DLD1 (cell line): ENCODE results near the gene ZC3HAV1.
"Not testable (repeated sequence)": the region's sequence is repeated elsewhere in the genome, so short reads cannot be mapped to it uniquely, and the experiment has no call there.

ENCODE experiments used
- in situ Hi-C: cut with HindIII; loops from 2 replicates; pipeline ENCODE4 v1.10.0; 2017; ENCODE audit warnings: low sequenced_read_pairs

ZC3HAV1 gene

DNA sequence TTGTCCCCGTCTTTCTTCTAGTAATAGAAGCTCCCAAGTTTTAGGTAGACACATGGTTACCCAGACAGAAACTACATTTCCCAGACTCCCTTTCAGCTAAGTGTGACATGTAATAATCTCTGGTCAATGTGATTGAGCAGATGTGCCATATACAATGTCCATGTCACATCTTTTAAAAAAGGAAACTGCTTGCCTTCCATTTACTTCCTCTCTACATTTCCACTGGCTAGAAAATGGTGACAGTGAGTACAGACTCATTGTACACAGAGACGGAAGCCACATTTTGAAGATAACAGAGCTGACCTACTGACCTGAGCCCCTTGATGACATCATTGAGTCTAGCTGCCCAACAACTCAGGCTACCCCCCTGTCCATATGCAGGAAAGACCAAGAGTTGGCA lies 21.3 kb downstream of the ZC3HAV1 start:
- in situ Hi-C loops: no loop called here

- in situ Hi-C loops: no loop called here
Observed at GRCh38 chr7:139087212-139087611, 22.3 kb downstream of the ZC3HAV1 start.

GRCh38 chr7:139086454-139086853 lies 23.1 kb downstream of the ZC3HAV1 start:
- in situ Hi-C loops: no loop called here

- in situ Hi-C loops: no loop called here
Observed at GRCh38 chr7:139084709-139085108, 24.8 kb downstream of the ZC3HAV1 start.

- in situ Hi-C loops: no loop called here
Observed at GRCh38 chr7:139081584-139081983, 27.9 kb downstream of the ZC3HAV1 start.

- in situ Hi-C loops: no loop called here
Observed at GRCh38 chr7:139080905-139081304, 28.6 kb downstream of the ZC3HAV1 start.

DNA sequence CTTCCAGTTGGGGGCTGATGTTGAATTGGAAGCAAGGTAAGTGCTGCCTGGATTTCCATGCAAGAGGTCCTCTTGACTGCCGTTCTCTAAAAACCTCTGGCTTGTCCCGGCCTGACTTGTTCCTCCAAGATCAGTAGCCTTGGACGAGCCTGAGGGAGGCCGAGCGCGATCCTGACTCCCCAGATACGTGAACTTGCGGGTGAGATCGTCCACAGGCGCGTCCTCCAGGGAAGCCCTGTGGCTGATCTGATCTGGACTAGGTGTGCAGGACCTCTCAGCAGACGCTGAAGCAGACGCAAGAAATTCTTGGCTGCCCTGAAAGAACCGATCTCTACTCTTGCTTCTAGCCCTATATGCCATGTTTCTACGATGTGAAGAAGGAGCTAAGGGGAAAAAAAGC lies 29.7 kb downstream of the ZC3HAV1 start:
- in situ Hi-C loops: no loop called here

GRCh38 chr7:139078911-139079310 lies 30.6 kb downstream of the ZC3HAV1 start:
- in situ Hi-C loops: no loop called here

DNA sequence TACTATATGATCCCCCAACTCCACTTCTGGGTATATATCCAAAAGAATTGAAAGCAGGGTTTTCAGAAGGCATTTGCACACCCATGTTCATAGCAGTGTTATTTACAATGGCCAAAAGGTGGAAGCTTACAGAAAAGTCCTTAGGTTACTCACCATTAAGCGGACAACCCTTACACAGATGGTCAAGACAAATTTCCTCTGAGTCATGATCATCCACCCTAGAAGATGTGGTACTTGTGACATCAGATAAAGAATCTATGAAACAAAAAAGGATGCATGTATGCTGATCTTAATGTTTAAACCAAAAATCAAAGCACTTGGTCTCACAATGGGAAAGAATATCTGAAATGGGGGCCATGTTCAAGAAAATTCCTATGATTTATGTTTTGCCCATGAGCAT lies 31.1 kb downstream of the ZC3HAV1 start:
- in situ Hi-C loops: no loop called here

DNA sequence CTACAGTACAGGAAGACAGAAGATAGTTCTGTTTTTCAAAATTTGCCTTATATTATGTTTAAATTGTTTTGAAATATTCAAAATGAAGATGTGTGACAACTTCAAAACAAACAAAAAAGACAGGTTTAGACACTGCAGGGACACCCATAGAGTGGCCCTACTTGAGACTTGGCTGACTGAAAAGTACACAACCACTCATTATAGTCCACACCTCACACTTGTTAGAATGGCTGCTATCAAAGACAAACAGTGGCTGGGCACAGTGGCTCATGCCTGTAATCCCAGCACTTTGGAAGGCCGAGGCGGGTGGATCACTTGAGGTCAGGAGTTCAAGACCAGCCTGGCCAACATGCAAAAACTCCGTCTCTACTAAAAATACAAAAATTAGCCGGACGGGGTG lies 31.8 kb downstream of the ZC3HAV1 start:
- in situ Hi-C loops: not testable (repeated sequence)

- in situ Hi-C loops: no loop called here
Observed at GRCh38 chr7:139075871-139076686, 33.4 kb downstream of the ZC3HAV1 start.

DNA sequence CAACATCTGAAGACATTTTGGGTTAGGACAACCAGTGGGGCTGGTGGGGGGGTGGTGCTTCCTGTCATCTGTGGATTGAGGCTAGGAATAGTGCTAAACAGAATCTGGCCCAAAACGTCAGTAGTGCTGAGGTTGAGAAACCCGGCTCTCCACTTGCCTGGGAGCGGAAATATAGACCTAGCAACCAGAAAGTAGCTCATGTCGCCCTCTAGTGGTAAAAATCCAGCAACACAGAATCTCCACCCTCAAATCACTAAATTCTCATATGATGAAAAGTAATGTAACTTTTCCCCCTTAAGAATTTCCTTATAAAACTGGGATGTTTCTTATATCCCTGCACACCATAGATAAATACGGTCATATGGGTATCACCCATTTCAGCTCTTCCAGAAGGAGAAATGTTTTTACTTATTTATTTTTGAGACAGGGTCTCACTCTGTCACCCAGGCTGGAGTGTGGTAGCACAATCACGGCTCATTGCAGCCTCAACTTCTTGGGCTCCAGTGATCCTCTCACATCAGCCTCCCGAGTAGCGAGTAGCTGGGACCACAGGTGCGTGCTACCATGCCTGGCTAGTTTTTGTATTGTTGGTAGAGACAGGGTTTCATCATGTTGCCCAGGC lies 34.4 kb downstream of the ZC3HAV1 start:
- in situ Hi-C loops: no loop called here

DNA sequence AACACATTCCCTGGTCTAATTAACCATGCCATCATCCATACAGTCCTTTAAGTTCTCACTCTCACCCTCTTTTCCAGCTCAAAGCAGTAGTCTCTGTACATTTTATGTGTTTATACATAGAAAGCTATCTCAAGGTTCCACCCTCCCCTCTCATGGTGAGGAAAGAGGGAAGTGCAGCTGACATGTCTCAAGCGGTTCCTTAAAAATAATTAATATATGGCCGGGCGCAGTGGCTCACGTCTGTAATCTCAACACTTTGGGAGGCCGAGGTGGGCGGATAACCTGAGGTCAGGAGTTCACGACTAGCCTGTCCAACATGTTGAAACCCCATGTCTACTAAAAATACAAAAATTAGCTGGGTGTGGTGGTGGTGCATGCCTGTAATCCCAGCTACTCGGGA lies 36.7 kb downstream of the ZC3HAV1 start:
- in situ Hi-C loops: no loop called here

- in situ Hi-C loops: no loop called here
Observed at GRCh38 chr7:139071680-139072079, 37.8 kb downstream of the ZC3HAV1 start.

- in situ Hi-C loops: no loop called here
Observed at GRCh38 chr7:139068544-139069399, 40.7 kb downstream of the ZC3HAV1 start.

GRCh38 chr7:139066315-139066714 lies 43.2 kb downstream of the ZC3HAV1 start:
- in situ Hi-C loops: no loop called here

DNA sequence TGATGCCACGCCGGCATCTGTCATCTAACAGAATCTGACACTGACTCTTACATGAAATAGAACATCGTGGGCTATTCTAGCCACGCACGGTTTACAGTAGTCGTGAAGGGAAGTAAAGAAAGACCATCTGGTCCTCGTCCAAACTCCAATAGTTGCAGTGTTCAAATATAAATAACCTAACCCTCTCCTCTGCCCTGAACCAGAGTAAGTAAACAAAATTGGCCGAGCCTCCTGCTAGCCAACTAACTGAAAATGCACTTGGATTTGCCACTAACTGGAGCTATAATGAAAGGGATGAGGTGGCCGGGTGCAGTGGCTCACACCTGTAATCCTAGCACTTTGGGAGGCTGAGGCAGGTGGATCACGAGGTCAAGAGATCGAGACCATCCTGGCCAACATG lies 44.2 kb downstream of the ZC3HAV1 start:
- in situ Hi-C loops: no loop called here

DNA sequence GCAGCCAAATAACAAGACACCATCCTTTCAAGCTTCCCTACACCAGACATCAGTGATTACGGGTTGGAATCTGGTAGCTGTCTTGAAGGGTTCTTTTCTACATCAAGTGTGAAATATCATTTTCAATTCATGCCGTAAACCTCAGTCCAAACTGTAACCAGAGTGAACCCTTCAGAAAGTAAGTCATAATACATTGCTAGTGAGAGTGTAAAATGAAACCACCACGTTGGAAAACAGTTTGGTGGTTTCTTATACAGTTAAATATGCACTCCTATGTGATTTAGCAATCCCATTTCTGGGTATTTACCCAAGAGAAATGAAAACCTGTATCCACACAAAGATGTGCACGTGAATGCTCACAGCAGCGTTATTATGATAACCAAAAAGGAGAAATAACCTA lies 48.1 kb downstream of the ZC3HAV1 start:
- in situ Hi-C loops: no loop called here

- in situ Hi-C loops: no loop called here
Observed at GRCh38 chr7:139060695-139061237, 48.8 kb downstream of the ZC3HAV1 start.

GRCh38 chr7:139059905-139060304 lies 49.6 kb downstream of the ZC3HAV1 start:
- in situ Hi-C loops: no loop called here

DNA sequence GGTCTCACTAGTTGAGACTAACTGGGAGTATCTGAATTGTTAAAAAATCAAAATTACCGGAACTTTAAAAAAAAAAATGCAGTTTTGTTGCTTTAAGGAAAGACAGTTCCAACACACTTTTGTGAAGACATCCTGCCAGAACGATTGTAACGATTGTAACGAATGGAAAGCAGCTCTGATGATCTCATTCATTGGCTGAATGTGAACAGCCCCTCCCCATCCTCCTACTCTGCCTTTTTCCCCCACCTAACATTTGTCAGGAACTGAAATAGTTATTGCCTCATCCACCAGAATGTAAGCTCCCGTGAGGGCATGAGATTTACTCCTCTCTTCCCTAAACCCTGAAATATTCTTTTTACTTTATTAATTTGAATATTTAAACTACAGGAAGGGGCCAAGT lies 50.6 kb downstream of the ZC3HAV1 start:
- in situ Hi-C loops: no loop called here
